ENCODE results near the gene HOXD11. TPM values are rescaled to one million over a fixed set of nuclear protein-coding genes. Genes with fewer than 3 reads are reported as not detected.
A peak's percentile ranks its signal among the peaks of the same experiment; 100 is the strongest.

HOXD11 gene
- total RNA-seq, 2 donors from 2014 or later, result not detected

- H3K9me3 ChIP-seq, result no peaks in the 10 kb centered on the region
- H3K27me3 ChIP-seq, result peaks cover 73 to 90% of the 10 kb centered on the region in 2 donors
- H3K4me3 ChIP-seq, result no peak overlapping the region
- no peaks in the 10 kb centered on the region for H3K36me3 ChIP-seq
- no peak overlapping the region for H3K27ac ChIP-seq
- peaks cover 0 to 39% of the 10 kb centered on the region in 2 donors for H3K4me1 ChIP-seq
- no peak for DNase-seq (ENCODE audit: low spot score)
- TF ChIP-seq CTCF (IDR thresholded peaks at IDR 0.05), result no peak
Measured at GRCh38 chr2:176107731-176108181, 676 bp downstream of the HOXD11 start.

GRCh38 chr2:176109192-176109901 is 2.3 kb downstream of the HOXD11 start:
- no peak for DNase-seq (ENCODE audit: low spot score)
- H3K27ac ChIP-seq, result no peak overlapping the region
- no peaks in the 10 kb centered on the region for H3K9me3 ChIP-seq
- no peaks in the 10 kb centered on the region for H3K36me3 ChIP-seq
- H3K4me3 ChIP-seq, result no peak overlapping the region
- H3K4me1 ChIP-seq, result peaks cover 0 to 32% of the 10 kb centered on the region in 2 donors
- no peak for TF ChIP-seq CTCF (IDR thresholded peaks at IDR 0.05)
- peaks cover 71 to 92% of the 10 kb centered on the region in 2 donors for H3K27me3 ChIP-seq

GRCh38 chr2:176109946-176110345 is 2.9 kb downstream of the HOXD11 start:
- DNase-seq (ENCODE audit: low spot score), result no peak
- no peak for TF ChIP-seq CTCF (IDR thresholded peaks at IDR 0.05)

GRCh38 chr2:176110415-176111308 is 3.6 kb downstream of the HOXD11 start:
- Histone ChIP-seq H3K9me3 (no peaks in the 10 kb centered on the region), H3K4me1 (peaks cover 0 to 25% of the 10 kb centered on the region in 2 donors), H3K27ac (no peak overlapping the region), H3K27me3 (peaks cover 74 to 89% of the 10 kb centered on the region in 2 donors), H3K4me3 (no peak overlapping the region), H3K36me3 (no peaks in the 10 kb centered on the region)
- no peak for DNase-seq (ENCODE audit: low spot score)
- no peak for TF ChIP-seq CTCF (IDR thresholded peaks at IDR 0.05)

More at GRCh38 chr2:176109946-176110345, 2.9 kb downstream of the HOXD11 start:
- Histone ChIP-seq H3K27ac (no peak overlapping the region), H3K27me3 (peaks cover 73 to 92% of the 10 kb centered on the region in 2 donors), H3K4me1 (peaks cover 0 to 26% of the 10 kb centered on the region in 2 donors), H3K4me3 (no peak overlapping the region), H3K36me3 (no peaks in the 10 kb centered on the region), H3K9me3 (no peaks in the 10 kb centered on the region)

GRCh38 chr2:176111309-176111663 is 4.2 kb downstream of the HOXD11 start:
- Histone ChIP-seq H3K27me3 (peaks cover 80 to 89% of the 10 kb centered on the region in 2 donors), H3K4me3 (no peak overlapping the region), H3K27ac (no peak overlapping the region), H3K4me1 (peaks cover 0 to 27% of the 10 kb centered on the region in 2 donors), H3K36me3 (no peaks in the 10 kb centered on the region), H3K9me3 (no peaks in the 10 kb centered on the region)
- peak; percentile 17 to 64 for TF ChIP-seq CTCF (IDR thresholded peaks at IDR 0.05)
- DNase-seq (ENCODE audit: low spot score), result no peak

Measured in right atrium auricular region (tissue), 2 donors.